ENCODE results near the gene TBC1D3I.
"Not testable (repeated sequence)": the region's sequence is repeated elsewhere in the genome, so short reads cannot be mapped to it uniquely, and the experiment has no call there.

The TBC1D3I gene

GRCh38 chr17:36206486-36206821, 57.9 kb downstream of the TBC1D3I start:
- DNase-seq = not testable (repeated sequence)

GRCh38 chr17:36205637-36206485, 58.5 kb downstream of the TBC1D3I start:
- no peak for DNase-seq

GRCh38 chr17:36204724-36205500, 59.5 kb downstream of the TBC1D3I start:
- no peak for DNase-seq

Measured in hypothalamus (tissue), 51 donors.